HG03060 (cell line): Measurements from ENCODE around the gene MYO7B.
"Not testable (repeated sequence)": the region's sequence is repeated elsewhere in the genome, so short reads cannot be mapped to it uniquely, and the experiment has no call there.

Source experiments
- ATAC-seq: cut with Tn5 transposase; IDR thresholded peaks from one replicate; pipeline ENCODE4 v1.9.1; 2021; ENCODE audit warnings: low read depth, moderate number of reproducible peaks; ENCODE audit not compliant: unreplicated experiment

The MYO7B gene

GRCh38 chr2:127572352-127572751 is 36.9 kb downstream of the MYO7B start:
- ATAC-seq = not testable (repeated sequence)

- ATAC-seq = no peak
Measured at GRCh38 chr2:127572841-127573240, 37.4 kb downstream of the MYO7B start.

GRCh38 chr2:127573298-127573697 is 37.8 kb downstream of the MYO7B start:
- ATAC-seq = no peak

GRCh38 chr2:127573771-127574170 is 38.3 kb downstream of the MYO7B start:
- ATAC-seq = no peak

- no peak for ATAC-seq
Measured at GRCh38 chr2:127574656-127575055, 39.2 kb downstream of the MYO7B start.

GRCh38 chr2:127575185-127575765 is 39.8 kb downstream of the MYO7B start:
- ATAC-seq = no peak

- ATAC-seq = no peak
Measured at GRCh38 chr2:127575941-127576432, 40.5 kb downstream of the MYO7B start.

- ATAC-seq = no peak
Measured at GRCh38 chr2:127576433-127577207, 41.1 kb downstream of the MYO7B start.

GRCh38 chr2:127577208-127577475 is 41.7 kb downstream of the MYO7B start:
- no peak for ATAC-seq

GRCh38 chr2:127577503-127577902 is 42.0 kb downstream of the MYO7B start:
- ATAC-seq = no peak

- no peak for ATAC-seq
Measured at GRCh38 chr2:127577973-127578372, 42.5 kb downstream of the MYO7B start.

- no peak for ATAC-seq
Measured at GRCh38 chr2:127578411-127578810, 42.9 kb downstream of the MYO7B start.

- no peak for ATAC-seq
Measured at GRCh38 chr2:127579231-127579630, 43.7 kb downstream of the MYO7B start.

- ATAC-seq = no peak
Measured at GRCh38 chr2:127580167-127581049, 44.9 kb downstream of the MYO7B start.

GRCh38 chr2:127581050-127581345 is 45.5 kb downstream of the MYO7B start:
- ATAC-seq = no peak

- ATAC-seq = no peak
Measured at GRCh38 chr2:127581516-127582490, 46.3 kb downstream of the MYO7B start.

- no peak for ATAC-seq
Measured at GRCh38 chr2:127582863-127583861, 47.7 kb downstream of the MYO7B start.

GRCh38 chr2:127584047-127584446 is 48.6 kb downstream of the MYO7B start:
- no peak for ATAC-seq

GRCh38 chr2:127584516-127585033 is 49.1 kb downstream of the MYO7B start:
- no peak for ATAC-seq
